ENCODE results near the gene PALLD.

DNA sequence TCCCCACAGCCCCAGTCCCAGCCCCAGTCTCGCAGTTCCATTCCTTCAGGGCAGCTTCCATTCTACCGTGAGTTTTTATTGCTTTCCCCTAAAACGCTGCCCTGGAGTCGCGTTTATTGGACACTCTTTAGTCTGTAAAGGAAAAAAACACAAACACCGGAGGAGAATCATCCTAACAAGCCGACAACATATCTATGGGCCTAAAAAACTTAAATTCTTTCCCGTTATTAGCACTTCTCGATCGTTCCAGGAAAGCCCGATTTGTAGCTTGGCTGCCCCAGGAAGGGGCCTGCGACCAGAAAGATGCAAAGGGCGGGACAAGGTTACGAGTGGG lies 334.7 kb downstream of the PALLD start:
- TF ChIP-seq, protein P1, sequence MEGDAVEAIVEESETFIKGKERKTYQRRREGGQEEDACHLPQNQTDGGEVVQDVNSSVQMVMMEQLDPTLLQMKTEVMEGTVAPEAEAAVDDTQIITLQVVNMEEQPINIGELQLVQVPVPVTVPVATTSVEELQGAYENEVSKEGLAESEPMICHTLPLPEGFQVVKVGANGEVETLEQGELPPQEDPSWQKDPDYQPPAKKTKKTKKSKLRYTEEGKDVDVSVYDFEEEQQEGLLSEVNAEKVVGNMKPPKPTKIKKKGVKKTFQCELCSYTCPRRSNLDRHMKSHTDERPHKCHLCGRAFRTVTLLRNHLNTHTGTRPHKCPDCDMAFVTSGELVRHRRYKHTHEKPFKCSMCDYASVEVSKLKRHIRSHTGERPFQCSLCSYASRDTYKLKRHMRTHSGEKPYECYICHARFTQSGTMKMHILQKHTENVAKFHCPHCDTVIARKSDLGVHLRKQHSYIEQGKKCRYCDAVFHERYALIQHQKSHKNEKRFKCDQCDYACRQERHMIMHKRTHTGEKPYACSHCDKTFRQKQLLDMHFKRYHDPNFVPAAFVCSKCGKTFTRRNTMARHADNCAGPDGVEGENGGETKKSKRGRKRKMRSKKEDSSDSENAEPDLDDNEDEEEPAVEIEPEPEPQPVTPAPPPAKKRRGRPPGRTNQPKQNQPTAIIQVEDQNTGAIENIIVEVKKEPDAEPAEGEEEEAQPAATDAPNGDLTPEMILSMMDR (IDR thresholded peaks at IDR 0.05; ENCODE audit: borderline replicate concordance, extremely low read depth, low read length, poor library complexity, severe bottlenecking) = no peak
- peak; percentile 19 for TF ChIP-seq EZH2 (IDR thresholded peaks at IDR 0.05; ENCODE audit: borderline replicate concordance, low read depth, low read length, severe bottlenecking)
